Activated naive CD4-positive, alpha-beta T cell (primary cell): ENCODE measurements around the gene RASAL3.
"Not testable (repeated sequence)": the region's sequence is repeated elsewhere in the genome, so short reads cannot be mapped to it uniquely, and the experiment has no call there.

ENCODE experiments used
- DNase-seq, 4 experiments: peaks; one replicate each; lab custom pipeline; 2025; lab: John Stamatoyannopoulos, UW

Gene RASAL3

GRCh38 chr19:15418579-15419412, 45.5 kb downstream of the RASAL3 start, which contains the start of gene AKAP8L:
Gene AKAP8L (minus strand): TSS chr19:15418988. CDS start chr19:15418923, 65 bp downstream.
- DNase-seq, result peak; percentile 86 to 96 (median 94)

GRCh38 chr19:15418231-15418578, 46.1 kb downstream of the RASAL3 start:
- no peak for DNase-seq

- no peak for DNase-seq
Measured at GRCh38 chr19:15417699-15418098, 46.6 kb downstream of the RASAL3 start.

- DNase-seq, result no peak
Measured at GRCh38 chr19:15412832-15413231, 51.5 kb downstream of the RASAL3 start.

- DNase-seq, result not testable (repeated sequence)
Measured at GRCh38 chr19:15411351-15411750, 53.0 kb downstream of the RASAL3 start.

GRCh38 chr19:15404780-15405211, 59.5 kb downstream of the RASAL3 start:
- no peak for DNase-seq

- no peak for DNase-seq
Measured at GRCh38 chr19:15404097-15404779, 60.1 kb downstream of the RASAL3 start.

- no peak for DNase-seq
Measured at GRCh38 chr19:15403151-15403531, 61.2 kb downstream of the RASAL3 start.

GRCh38 chr19:15402411-15403150, 61.8 kb downstream of the RASAL3 start:
- DNase-seq, result no peak
